PC-3 (cell line): ENCODE measurements around the gene ZFYVE9. TPM values are rescaled to one million over a fixed set of nuclear protein-coding genes. Genes with fewer than 3 reads are reported as not detected.
"Not testable (repeated sequence)": the region's sequence is repeated elsewhere in the genome, so short reads cannot be mapped to it uniquely, and the experiment has no call there.

Experiments
- ATAC-seq: fragments of 200-7000 bp; cut with Tn5 transposase; 2 replicates; pipeline ENCODE4 v1.9.1; 2020; ENCODE audit warnings: mild to moderate bottlenecking, moderate library complexity
- BruUV-seq: library from RNA; stranded (reverse); fragments of 400-500 nt; replicated peaks from 2 replicates; lab custom pipeline; 2021; lab: Mats Ljungman, UMichigan
- CTCF ChIA-PET: fragments of 300-600 bp; sonication (Branson Sonifier 250); formaldehyde crosslinking; loops from one replicate; lab custom pipeline; 2022; ENCODE audit warnings: antibody characterized with exemption; lab: Charles Lee
- POLR2A ChIA-PET: fragments of 300-600 bp; sonication (Branson Sonifier 250); formaldehyde crosslinking; loops from one replicate; lab custom pipeline; 2022; ENCODE audit warnings: antibody characterized with exemption; ENCODE audit not compliant: unreplicated experiment; lab: Charles Lee
- DNase-seq: peaks from one replicate; pipeline ENCODE4 v3.0.0-alpha.2; 2015
- H2AFZ ChIP-seq: fragments of 300-600 bp; sonication (generic); 2 replicates; pipeline ENCODE4 v1.6.0; 2016; ENCODE audit warnings: antibody characterized with exemption, low read length
- H3F3A ChIP-seq: fragments of 300-600 bp; sonication (generic); one replicate; pipeline ENCODE4 v1.6.0; 2017; ENCODE audit warnings: antibody characterized with exemption, low read length, control low read depth, mild to moderate bottlenecking; ENCODE audit not compliant: unreplicated experiment
- H3K27ac ChIP-seq: fragments of 300-600 bp; sonication (generic); 2 replicates; pipeline ENCODE4 v1.5.1; 2016; ENCODE audit warnings: mild to moderate bottlenecking, low read length
- H3K27me3 ChIP-seq: fragments of 300-600 bp; sonication (generic); 2 replicates; pipeline ENCODE4 v1.6.1; 2016; ENCODE audit warnings: low read length, mixed read lengths
- H3K36me3 ChIP-seq: fragments of 300-600 bp; sonication (generic); 2 replicates; pipeline ENCODE4 v1.6.1; 2016; ENCODE audit warnings: low read depth, mixed run types, low read length, mixed read lengths
- H3K4me1 ChIP-seq: fragments of 300-600 bp; sonication (generic); 2 replicates; pipeline ENCODE4 v1.5.1; 2016; ENCODE audit warnings: low read length; ENCODE audit not compliant: insufficient read depth
- H3K4me2 ChIP-seq: fragments of 300-600 bp; sonication (generic); 2 replicates; pipeline ENCODE4 v1.6.0; 2016; ENCODE audit warnings: low read length
- H3K4me3 ChIP-seq: fragments of 300-600 bp; sonication (generic); 2 replicates; pipeline ENCODE4 v1.5.1; 2016; ENCODE audit warnings: mild to moderate bottlenecking, low read length, mixed read lengths
- H3K79me2 ChIP-seq: fragments of 300-600 bp; sonication (generic); 2 replicates; pipeline ENCODE4 v1.6.1; 2017; ENCODE audit warnings: low read length, mixed read lengths
- H3K9ac ChIP-seq: fragments of 300-600 bp; sonication (generic); 2 replicates; pipeline ENCODE4 v1.6.0; 2016; ENCODE audit warnings: mild to moderate bottlenecking, low read length
- H3K9me2 ChIP-seq: fragments of 300-600 bp; sonication (generic); replicated peaks from 2 replicates; pipeline ENCODE4 v1.6.1; 2016; ENCODE audit warnings: mixed run types, low read length, mixed read lengths
- H3K9me3 ChIP-seq: fragments of 300-600 bp; sonication (generic); 2 replicates; pipeline ENCODE4 v1.6.1; 2016; ENCODE audit warnings: low read length, mixed read lengths
- H4K20me1 ChIP-seq: fragments of 300-600 bp; sonication (generic); 2 replicates; pipeline ENCODE4 v1.6.1; 2016; ENCODE audit warnings: low read length, mixed read lengths
- EZH2 ChIP-seq: fragments of 300-600 bp; sonication (generic); IDR thresholded peaks from one replicate; pipeline ENCODE4 v1.6.1; 2017; ENCODE audit warnings: antibody characterized with exemption, mild to moderate bottlenecking, low read length; ENCODE audit not compliant: unreplicated experiment
- EZH2phosphoT487 ChIP-seq: fragments of 300-600 bp; sonication (generic); IDR thresholded peaks from 2 replicates; pipeline ENCODE4 v1.6.1; 2018; ENCODE audit warnings: mild to moderate bottlenecking, antibody characterized with exemption, low read length, borderline replicate concordance
- intact Hi-C: fragments of 100-400 bp; cut with micrococcal nuclease; formaldehyde crosslinking; loops from 2 replicates; pipeline ENCODE4 v1.9.0; 2023
- total RNA-seq: library from RNA; depleted of rRNA; stranded (reverse); fragments of >200 nt; gene quantifications from 2 replicates; pipeline ENCODE4 v1.2.3, GENCODE V29; 2014
- TF ChIP-seq, protein P1 (sequence below): fragments of 300-600 bp; sonication (generic); conservative IDR thresholded peaks from 2 replicates; pipeline ENCODE4 v1.5.1; 2017; ENCODE audit warnings: antibody characterized with exemption, low read depth, mild to moderate bottlenecking, low read length

Gene ZFYVE9
- total RNA-seq, 1 experiment from 2014 or later: 14.2 TPM

DNA sequence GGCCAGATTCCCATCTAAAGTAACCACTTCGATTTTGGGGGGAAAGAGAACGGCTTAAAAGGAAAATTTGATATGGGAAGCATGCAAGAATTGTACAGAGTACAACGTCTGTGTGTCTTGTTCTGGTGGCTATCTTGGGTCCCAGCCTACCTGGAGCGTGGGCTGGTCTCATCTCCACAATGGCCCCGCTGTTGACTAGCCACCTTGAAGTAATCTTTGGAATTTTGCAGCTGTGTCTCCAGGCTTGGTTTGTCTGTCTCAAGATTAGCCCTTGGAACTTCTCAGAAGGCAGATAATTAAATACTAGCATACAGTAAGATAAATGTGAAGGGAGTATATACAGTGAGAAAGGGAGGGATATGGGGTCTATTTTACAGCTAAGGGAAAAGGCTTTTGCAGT lies 225.4 kb downstream of the ZFYVE9 start:
- no peak overlapping the region for H3K4me2 ChIP-seq
- no peak overlapping the region for H3K27ac ChIP-seq
- peaks cover 20% of the 10 kb centered on the region for H3K4me1 ChIP-seq
- DNase-seq (no peak), ATAC-seq (no peak)
- H3K9ac ChIP-seq: no peak overlapping the region
- CTCF ChIA-PET: no interaction called here
- no TSS peak for BruUV-seq
- no peak overlapping the region for H2AFZ ChIP-seq
- no peak overlapping the region for H3K4me3 ChIP-seq
- POLR2A ChIA-PET: no interaction called here
- H3K27me3 ChIP-seq: no peaks in the 10 kb centered on the region
- H3K79me2 ChIP-seq: peaks cover 19% of the 10 kb centered on the region
- no peaks in the 10 kb centered on the region for H3K9me3 ChIP-seq
- H3F3A ChIP-seq: no peaks in the 10 kb centered on the region
- no peaks in the 10 kb centered on the region for H4K20me1 ChIP-seq
- TF ChIP-seq, protein P1, sequence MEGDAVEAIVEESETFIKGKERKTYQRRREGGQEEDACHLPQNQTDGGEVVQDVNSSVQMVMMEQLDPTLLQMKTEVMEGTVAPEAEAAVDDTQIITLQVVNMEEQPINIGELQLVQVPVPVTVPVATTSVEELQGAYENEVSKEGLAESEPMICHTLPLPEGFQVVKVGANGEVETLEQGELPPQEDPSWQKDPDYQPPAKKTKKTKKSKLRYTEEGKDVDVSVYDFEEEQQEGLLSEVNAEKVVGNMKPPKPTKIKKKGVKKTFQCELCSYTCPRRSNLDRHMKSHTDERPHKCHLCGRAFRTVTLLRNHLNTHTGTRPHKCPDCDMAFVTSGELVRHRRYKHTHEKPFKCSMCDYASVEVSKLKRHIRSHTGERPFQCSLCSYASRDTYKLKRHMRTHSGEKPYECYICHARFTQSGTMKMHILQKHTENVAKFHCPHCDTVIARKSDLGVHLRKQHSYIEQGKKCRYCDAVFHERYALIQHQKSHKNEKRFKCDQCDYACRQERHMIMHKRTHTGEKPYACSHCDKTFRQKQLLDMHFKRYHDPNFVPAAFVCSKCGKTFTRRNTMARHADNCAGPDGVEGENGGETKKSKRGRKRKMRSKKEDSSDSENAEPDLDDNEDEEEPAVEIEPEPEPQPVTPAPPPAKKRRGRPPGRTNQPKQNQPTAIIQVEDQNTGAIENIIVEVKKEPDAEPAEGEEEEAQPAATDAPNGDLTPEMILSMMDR: no peak
- no peak for TF ChIP-seq EZH2phosphoT487
- TF ChIP-seq EZH2: no peak
- no peaks in the 10 kb centered on the region for H3K9me2 ChIP-seq
- H3K36me3 ChIP-seq: no peaks in the 10 kb centered on the region
- intact Hi-C loops: loop anchor here (5.0 kb wide), 3 partner anchors 225 to 310 kb away; partner anchors contain the start of genes BTF3L4, TXNDC12 and ZFYVE9

DNA sequence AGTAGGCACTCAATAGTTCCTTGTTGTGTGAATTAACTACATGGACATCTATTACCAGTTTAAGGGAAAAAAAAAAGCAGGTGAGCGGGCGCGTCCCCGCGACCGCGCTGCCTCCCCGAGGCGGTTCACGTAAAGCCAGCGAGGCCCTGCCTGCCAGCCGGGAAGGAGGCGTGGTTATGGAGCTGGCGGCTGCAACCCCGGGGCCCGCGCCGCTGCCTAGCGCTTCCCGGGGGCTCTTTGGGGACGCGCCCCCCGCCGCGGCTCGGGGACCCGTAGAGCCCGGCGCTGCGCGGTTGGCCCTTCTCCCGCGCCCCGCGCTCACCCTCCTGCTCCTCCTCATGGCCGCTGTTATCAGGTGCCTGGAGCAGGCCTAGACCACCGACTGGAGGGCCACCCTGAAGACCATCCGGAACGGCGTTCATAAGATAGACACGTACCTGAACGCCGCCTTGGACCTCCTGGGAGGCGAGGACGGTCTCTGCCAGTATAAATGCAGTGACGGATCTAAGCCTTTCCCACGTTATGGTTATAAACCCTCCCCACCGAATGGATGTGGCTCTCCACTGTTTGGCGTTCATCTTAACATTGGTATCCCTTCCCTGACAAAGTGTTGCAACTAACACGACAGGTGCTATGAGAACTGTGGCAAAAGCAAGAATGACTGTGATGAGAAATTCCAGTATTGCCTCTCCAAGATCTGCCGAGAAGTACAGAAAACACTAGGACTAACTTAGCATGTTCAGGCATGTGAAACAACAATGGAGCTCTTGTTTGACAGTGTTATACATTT lies 226.7 kb downstream of the ZFYVE9 start:
- TF ChIP-seq, protein P1: peak; percentile 28; the same call in 1 of the 2 replicates
- TF ChIP-seq EZH2phosphoT487 (no peak), EZH2 (no peak)
- ChIA-PET CTCF (interaction anchor here (0.6 kb wide), 1 partner anchor 38 kb away, joined by 8 read pairs; no protein-coding TSS in a partner anchor), POLR2A (interaction anchor here (0.6 to 0.7 kb wide), 2 partner anchors 24 to 1396 kb away, joined by 3 to 6 read pairs; no protein-coding TSS in a partner anchor)
- H4K20me1 ChIP-seq: no peaks in the 10 kb centered on the region
- peaks cover 19% of the 10 kb centered on the region for H3K79me2 ChIP-seq
- no peaks in the 10 kb centered on the region for H3K9me2 ChIP-seq
- TSS peak; percentile 34 for BruUV-seq
- H2AFZ ChIP-seq: peak overlapping the region; percentile 88
- peak; percentile 33 for ATAC-seq
- peak overlapping the region; percentile 87 for H3K4me2 ChIP-seq
- peak overlapping the region; percentile 36 for H3K9ac ChIP-seq
- peaks cover 9% of the 10 kb centered on the region; the same call in 1 of the 2 replicates for H3K36me3 ChIP-seq
- intact Hi-C loops: loop anchor here (5.0 kb wide), 3 partner anchors 226 to 311 kb away; partner anchors contain the start of genes BTF3L4, TXNDC12 and ZFYVE9
- H3K27me3 ChIP-seq: no peaks in the 10 kb centered on the region
- H3F3A ChIP-seq: no peaks in the 10 kb centered on the region
- H3K9me3 ChIP-seq: no peaks in the 10 kb centered on the region
- peak; percentile 76 for DNase-seq
- peaks cover 20% of the 10 kb centered on the region for H3K4me1 ChIP-seq
- H3K27ac ChIP-seq: no peak overlapping the region
- peak overlapping the region; percentile 73 for H3K4me3 ChIP-seq

DNA sequence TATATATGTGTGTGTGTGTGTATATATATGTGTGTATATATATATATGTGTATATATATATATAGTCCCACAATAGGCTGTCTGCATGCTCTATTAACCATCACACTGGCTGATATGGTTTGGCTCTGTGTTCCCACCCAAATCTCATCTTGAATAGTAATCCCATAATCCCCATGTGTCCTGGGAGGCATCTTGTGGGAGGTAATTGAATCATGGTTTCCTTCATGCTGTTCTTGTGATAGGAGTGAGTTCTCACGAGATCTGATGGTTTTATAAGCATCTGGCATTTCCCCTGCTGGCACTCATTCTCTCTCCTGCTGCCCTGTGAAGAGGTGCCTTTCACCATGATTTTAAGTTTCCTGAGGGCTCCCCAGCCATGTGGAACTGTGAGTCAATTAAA lies 228.0 kb downstream of the ZFYVE9 start:
- CTCF ChIA-PET, H3K4me3 ChIP-seq, H2AFZ ChIP-seq, BruUV-seq, H3K27me3 ChIP-seq, H3K9me3 ChIP-seq, DNase-seq, H4K20me1 ChIP-seq, H3K79me2 ChIP-seq, H3K4me2 ChIP-seq, H3K9ac ChIP-seq, ATAC-seq, POLR2A ChIA-PET, H3K27ac ChIP-seq, H3K9me2 ChIP-seq, H3F3A ChIP-seq: not testable (repeated sequence)
- intact Hi-C loops: loop anchor here (5.0 kb wide), 3 partner anchors 228 to 313 kb away; partner anchors contain the start of genes BTF3L4, TXNDC12 and ZFYVE9
- Histone ChIP-seq H3K36me3 (peaks cover 20% of the 10 kb centered on the region; the same call in 1 of the 2 replicates), H3K4me1 (peaks cover 16% of the 10 kb centered on the region)
